Adrenal gland (tissue), 5 donors: ENCODE results near the gene SLC24A3.

ENCODE experiments used
- CTCF ChIP-seq, 6 experiments: fragments of 450-650 bp in 4 of 6; fragments of 200-600 bp in 2 of 6; sonication (generic) in 1 of 6; IDR thresholded peaks; 1 replicate in 5 of 6; 2 replicates in 1 of 6; pipeline versions ENCODE4 v1.5.1 to v1.8.0; 2016 to 2021; ENCODE audit warnings: antibody characterized with exemption in 6 of 6, mild to moderate bottlenecking in 2 of 6, moderate library complexity in 1 of 6
- POLR2A ChIP-seq, 2 donors: fragments of 450-650 bp; IDR thresholded peaks; one replicate each; pipeline ENCODE4 v1.6.1; 2017; ENCODE audit warnings: antibody characterized with exemption in 2 of 2, mild to moderate bottlenecking in 2 of 2, moderate library complexity in 1 of 2
- donor health status: DM: no; HTN: no; CAD: no.

GRCh38 chr20:19602675-19603375 lies 390.4 kb downstream of the SLC24A3 start:
- TF ChIP-seq CTCF (IDR thresholded peaks at IDR 0.05), result no peak
- TF ChIP-seq POLR2A (IDR thresholded peaks at IDR 0.05), result no peak
